Naive thymus-derived CD4-positive, alpha-beta T cell (primary cell): ENCODE data around the gene ADM2. TPM values are rescaled to one million over a fixed set of nuclear protein-coding genes. Genes with fewer than 3 reads are reported as not detected.

Source experiments
- ATAC-seq: fragments of 150-1000 bp; cut with Tn5 transposase; 2 replicates; pipeline ENCODE4 v1.10.0; 2021; ENCODE audit warnings: mild to moderate bottlenecking, moderate library complexity
- CTCF ChIA-PET: fragments of 350-600 bp; sonication (Branson Sonifier 250); formaldehyde crosslinking; loops from one replicate; lab custom pipeline; 2021; ENCODE audit warnings: antibody characterized with exemption; lab: Charles Lee
- POLR2A ChIA-PET: fragments of 350-600 bp; sonication (Branson Sonifier 250); formaldehyde crosslinking; loops from one replicate; lab custom pipeline; 2021; ENCODE audit warnings: antibody characterized with exemption, inconsistent platforms; lab: Charles Lee
- DNase-seq, 9 donors: peaks; one replicate each; pipeline versions ENCODE4 v3.0.0 to v3.0.0-alpha.2; 2020 to 2022; ENCODE audit warnings: mixed read lengths in 1 of 9
- H3K27ac ChIP-seq: one replicate; pipeline ENCODE4 v1.7.0; 2013; ENCODE audit warnings: mild to moderate bottlenecking, low read depth, low read length, moderate library complexity
- H3K27me3 ChIP-seq, 2 donors: one replicate each; pipeline ENCODE4 v1.7.0; 2013; ENCODE audit warnings: low read length in 2 of 2, mild to moderate bottlenecking in 2 of 2, moderate library complexity in 2 of 2; ENCODE audit not compliant: control insufficient read depth in 2 of 2, insufficient read depth in 2 of 2
- H3K36me3 ChIP-seq, 3 experiments: 1 replicate in 2 of 3; 2 replicates in 1 of 3; pipeline ENCODE4 v1.7.0; 2013; ENCODE audit warnings: low read length in 3 of 3, mild to moderate bottlenecking in 3 of 3, moderate library complexity in 1 of 3; ENCODE audit not compliant: insufficient read depth in 3 of 3, control insufficient read depth in 2 of 3
- H3K4me1 ChIP-seq, 2 donors: one replicate each; pipeline ENCODE4 v1.7.0; 2013; ENCODE audit warnings: low read length in 2 of 2, mild to moderate bottlenecking in 2 of 2, moderate library complexity in 1 of 2; ENCODE audit not compliant: control insufficient read depth in 2 of 2, insufficient read depth in 2 of 2
- H3K4me3 ChIP-seq: 2 replicates; pipeline ENCODE4 v1.7.0; 2013; ENCODE audit warnings: mild to moderate bottlenecking, low read length
- H3K9me3 ChIP-seq, 3 experiments: 1 replicate in 2 of 3; 2 replicates in 1 of 3; pipeline ENCODE4 v1.7.0; 2013; ENCODE audit warnings: low read length in 3 of 3; ENCODE audit not compliant: control insufficient read depth in 2 of 3
- H3K27ac Mint-ChIP-seq, 9 donors: one replicate each; pipeline ENCODE4 v1.8.0; 2020 to 2022; ENCODE audit warnings: mixed read lengths in 9 of 9, mild to moderate bottlenecking in 8 of 9, moderate library complexity in 5 of 9, inconsistent platforms in 2 of 9
- H3K27me3 Mint-ChIP-seq, 5 donors: one replicate each; pipeline ENCODE4 v1.8.0; 2021 to 2022; ENCODE audit warnings: mixed read lengths in 5 of 5, mild to moderate bottlenecking in 1 of 5
- H3K36me3 Mint-ChIP-seq, 5 donors: one replicate each; pipeline ENCODE4 v1.8.0; 2020 to 2022; ENCODE audit warnings: mixed read lengths in 5 of 5, mild to moderate bottlenecking in 3 of 5, inconsistent platforms in 1 of 5
- H3K4me1 Mint-ChIP-seq, 7 donors: one replicate each; pipeline ENCODE4 v1.8.0; 2020 to 2022; ENCODE audit warnings: mixed read lengths in 7 of 7, mild to moderate bottlenecking in 3 of 7, inconsistent platforms in 1 of 7
- H3K4me3 Mint-ChIP-seq, 10 donors: one replicate each; pipeline ENCODE4 v1.8.0; 2020 to 2022; ENCODE audit warnings: mild to moderate bottlenecking in 10 of 10, mixed read lengths in 10 of 10, moderate library complexity in 6 of 10, inconsistent platforms in 2 of 10
- H3K9me3 Mint-ChIP-seq, 11 donors: one replicate each; pipeline ENCODE4 v1.8.0; 2020 to 2022; ENCODE audit warnings: mixed read lengths in 11 of 11, mild to moderate bottlenecking in 4 of 11, inconsistent platforms in 1 of 11, moderate library complexity in 1 of 11
- intact Hi-C, 2 donors: fragments of 100-400 bp; cut with micrococcal nuclease; formaldehyde crosslinking; loops; one replicate each; pipeline ENCODE4 v1.15.1; 2023
- polyA plus RNA-seq, 2 donors: library from polyadenylated mRNA; unstranded; fragments of 300-500 nt; fragmentation: Illumina TruSeq; gene quantifications; one replicate each; pipeline ENCODE4 v1.2.3, GENCODE V29; 2021
- total RNA-seq, 6 experiments: library from RNA in 5 of 6; stranded (reverse) in 5 of 6; gene quantifications; 1 replicate in 5 of 6; 2 replicates in 1 of 6; pipeline ENCODE4 v1.2.3 and lab custom pipeline; 2021 to 2026

Gene ADM2
- total and polyA plus RNA-seq, 7 experiments from 2014 or later: 0.24 to 4.5 (median 3.7) TPM

DNA sequence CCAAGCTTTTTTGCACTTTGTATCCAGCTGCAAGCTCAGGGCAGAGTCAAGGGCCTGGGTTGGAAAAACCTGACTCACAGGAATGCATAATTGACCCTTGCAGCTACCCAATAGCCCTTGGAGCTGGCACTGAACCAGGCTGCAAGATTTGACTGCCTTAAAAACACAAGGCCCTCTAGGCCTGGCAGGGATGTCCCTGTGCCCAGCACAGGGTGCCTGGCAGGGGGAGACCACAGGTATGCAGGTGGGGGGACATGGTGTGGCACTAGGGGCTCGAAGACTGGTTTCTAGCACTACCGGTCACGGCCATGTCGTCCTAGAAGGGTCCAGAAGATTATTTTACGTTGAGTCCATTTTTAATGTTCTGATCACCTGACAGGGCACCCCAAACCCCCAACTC, 36.7 kb upstream of the ADM2 start:
- Histone ChIP-seq H3K4me1 (peaks cover 9 to 20% of the 10 kb centered on the region in 2 donors), H3K36me3 (peaks cover 4 to 72% (median 16%) of the 10 kb centered on the region in 3 experiments), H3K9me3 (no peaks in the 10 kb centered on the region), H3K4me3 (no peak overlapping the region), H3K27me3 (no peaks in the 10 kb centered on the region), H3K27ac (peak overlapping the region; percentile 55)
- CTCF ChIA-PET: interaction anchor here (0.6 kb wide), 1 partner anchor 35 kb away, joined by 5 read pairs; no protein-coding TSS in a partner anchor
- intact Hi-C loops: loop anchor here in 1 of 2 donors (2.0 to 10.0 kb wide), 2 partner anchors 26 to 50 kb away; no protein-coding TSS in a partner anchor
- H3K36me3 Mint-ChIP-seq: peaks cover 0 to 8% (median 6%) of the 10 kb centered on the region in 5 donors
- DNase-seq: no peak
- peak overlapping the region in 1 of 10 donors; percentile 69 for H3K4me3 Mint-ChIP-seq
- H3K27ac Mint-ChIP-seq: peak overlapping the region in 8 of 9 donors; percentile 32 to 84 (median 68)
- no peaks in the 10 kb centered on the region for H3K27me3 Mint-ChIP-seq
- H3K4me1 Mint-ChIP-seq: peaks cover 0 to 25% (median 19%) of the 10 kb centered on the region in 7 donors
- no peaks in the 10 kb centered on the region for H3K9me3 Mint-ChIP-seq
- ATAC-seq: no peak
- POLR2A ChIA-PET: interaction anchor here (1.0 kb wide), 1 partner anchor 9 kb away, joined by 3 read pairs; no protein-coding TSS in a partner anchor

DNA sequence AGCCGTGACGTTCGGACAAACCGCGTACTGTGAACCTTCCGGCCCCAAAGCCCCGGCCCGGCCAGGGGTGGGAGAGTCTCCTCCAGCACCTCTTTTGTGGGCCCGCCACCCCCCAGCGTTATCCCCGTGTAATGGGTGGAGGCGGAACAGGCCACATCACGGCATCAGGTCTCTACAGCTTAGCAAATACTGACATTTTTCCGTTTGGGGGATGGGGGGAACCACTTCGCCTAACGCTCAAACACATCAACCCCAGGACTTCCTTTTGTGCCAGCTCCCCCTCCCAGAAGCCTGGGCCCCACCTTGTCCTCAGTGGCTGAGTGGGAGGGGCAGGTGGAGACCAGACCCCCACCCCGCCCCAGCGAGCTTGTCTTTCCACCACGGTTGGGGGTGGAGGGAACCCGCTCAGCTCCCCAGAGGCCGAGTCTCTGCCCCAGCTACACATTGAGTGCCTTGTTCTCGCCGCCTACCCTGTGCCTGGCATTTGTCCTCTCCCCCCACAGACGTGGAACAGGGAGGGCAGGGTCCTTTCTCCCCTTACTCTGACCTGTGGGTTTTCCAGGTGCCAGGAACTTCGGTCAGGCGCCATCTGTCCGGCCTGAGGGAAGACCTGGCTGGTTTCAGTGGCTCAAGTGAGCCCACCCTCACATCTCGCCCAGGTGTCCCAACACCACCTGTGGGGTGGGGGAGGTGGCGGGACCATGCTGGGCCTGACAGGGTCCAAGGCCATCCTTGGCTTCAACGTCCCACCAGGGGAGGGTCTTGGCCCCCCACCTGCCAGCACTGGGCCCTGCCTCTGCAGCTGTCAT, 36.1 kb upstream of the ADM2 start:
- DNase-seq (peak in 6 of 9 donors; percentile 28 to 42 (median 32)), ATAC-seq (peak; percentile 43)
- Mint-ChIP-seq H3K4me3 (peak overlapping the region in 7 of 10 donors; percentile 7 to 69 (median 14)), H3K36me3 (peaks cover 0 to 11% (median 6%) of the 10 kb centered on the region in 5 donors), H3K9me3 (peaks cover 0 to 2% (median 0%) of the 10 kb centered on the region in 11 donors), H3K4me1 (peaks cover 0 to 28% (median 19%) of the 10 kb centered on the region in 7 donors), H3K27ac (peak overlapping the region; percentile 20 to 88 (median 71)), H3K27me3 (no peaks in the 10 kb centered on the region)
- intact Hi-C loops: loop anchor here in 1 of 2 donors (2.0 to 10.0 kb wide), 2 partner anchors 26 to 50 kb away; no protein-coding TSS in a partner anchor
- ChIA-PET POLR2A (interaction anchor here (0.7 to 1.0 kb wide), 2 partner anchors 10 to 28 kb away, joined by 3 to 4 read pairs; no protein-coding TSS in a partner anchor), CTCF (interaction anchor here (0.6 kb wide), 1 partner anchor 34 kb away, joined by 5 read pairs; no protein-coding TSS in a partner anchor)
- Histone ChIP-seq H3K4me1 (peaks cover 9 to 20% of the 10 kb centered on the region in 2 donors), H3K9me3 (no peaks in the 10 kb centered on the region), H3K27me3 (no peaks in the 10 kb centered on the region), H3K27ac (peak overlapping the region; percentile 55), H3K36me3 (peaks cover 4 to 72% (median 10%) of the 10 kb centered on the region in 3 experiments), H3K4me3 (no peak overlapping the region)

DNA sequence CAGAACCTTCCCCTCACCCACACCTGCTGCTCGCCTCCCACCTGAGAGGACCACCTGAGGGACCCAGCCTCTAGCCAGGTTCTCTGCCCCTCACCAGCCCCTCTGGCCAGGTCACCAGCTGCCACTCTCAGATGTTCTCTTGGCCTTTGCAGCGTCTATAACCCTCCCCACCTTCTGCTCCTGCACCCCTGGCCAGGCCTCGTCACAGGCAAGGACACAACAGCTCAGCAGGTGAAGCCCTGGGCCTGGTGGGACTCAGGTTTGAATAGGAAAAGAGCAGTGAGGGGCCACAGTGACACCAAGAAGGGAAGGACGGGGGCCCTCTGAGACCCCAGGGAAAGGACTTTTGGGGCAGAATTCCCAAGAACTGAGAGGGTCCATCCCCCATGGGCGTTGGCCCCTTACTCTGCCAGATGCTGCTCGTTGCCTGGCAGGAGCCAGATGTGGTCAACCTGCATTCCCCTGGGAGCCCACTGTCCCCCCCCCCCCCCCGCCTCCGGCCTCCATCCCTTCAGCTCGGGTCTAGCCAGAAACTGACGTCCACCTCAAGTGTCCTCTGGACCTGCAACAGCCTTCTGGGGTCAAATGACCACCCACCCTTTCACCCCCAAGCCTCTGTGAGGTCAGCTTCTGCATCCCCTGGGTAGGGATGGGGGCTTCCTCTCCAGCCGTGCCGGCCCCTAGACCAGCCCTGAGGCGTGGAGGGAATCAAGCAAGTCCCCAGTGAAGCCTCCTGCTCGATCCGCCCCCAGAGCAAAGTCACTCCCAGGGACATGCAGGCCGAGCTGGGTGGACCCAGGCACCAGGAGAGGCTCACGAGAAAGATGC, 35.2 kb upstream of the ADM2 start:
- ATAC-seq: no peak
- intact Hi-C loops: loop anchor here in 1 of 2 donors (2.0 to 10.0 kb wide), 2 partner anchors 25 to 49 kb away; no protein-coding TSS in a partner anchor
- Histone ChIP-seq H3K9me3 (no peaks in the 10 kb centered on the region), H3K27ac (peak overlapping the region; percentile 55), H3K4me3 (no peak overlapping the region), H3K27me3 (no peaks in the 10 kb centered on the region), H3K4me1 (peaks cover 9 to 20% of the 10 kb centered on the region in 2 donors), H3K36me3 (peaks cover 4 to 69% (median 10%) of the 10 kb centered on the region in 3 experiments)
- ChIA-PET CTCF (interaction anchor here (0.6 kb wide), 1 partner anchor 60 kb away, joined by 3 read pairs; no protein-coding TSS in a partner anchor), POLR2A (interaction anchor here (0.7 kb wide), 2 partner anchors 27 to 52 kb away, joined by 3 to 4 read pairs; no protein-coding TSS in a partner anchor)
- Mint-ChIP-seq H3K27me3 (no peaks in the 10 kb centered on the region), H3K4me3 (peak overlapping the region in 2 of 10 donors; percentile 14 to 69), H3K27ac (peak overlapping the region in 7 of 9 donors; percentile 63 to 88 (median 73)), H3K9me3 (peaks cover 0 to 2% (median 0%) of the 10 kb centered on the region in 11 donors), H3K36me3 (peaks cover under 1 to 11% (median 6%) of the 10 kb centered on the region in 5 donors), H3K4me1 (peaks cover 2 to 32% (median 19%) of the 10 kb centered on the region in 7 donors)
- DNase-seq: peak in 1 of 9 donors; percentile 7

DNA sequence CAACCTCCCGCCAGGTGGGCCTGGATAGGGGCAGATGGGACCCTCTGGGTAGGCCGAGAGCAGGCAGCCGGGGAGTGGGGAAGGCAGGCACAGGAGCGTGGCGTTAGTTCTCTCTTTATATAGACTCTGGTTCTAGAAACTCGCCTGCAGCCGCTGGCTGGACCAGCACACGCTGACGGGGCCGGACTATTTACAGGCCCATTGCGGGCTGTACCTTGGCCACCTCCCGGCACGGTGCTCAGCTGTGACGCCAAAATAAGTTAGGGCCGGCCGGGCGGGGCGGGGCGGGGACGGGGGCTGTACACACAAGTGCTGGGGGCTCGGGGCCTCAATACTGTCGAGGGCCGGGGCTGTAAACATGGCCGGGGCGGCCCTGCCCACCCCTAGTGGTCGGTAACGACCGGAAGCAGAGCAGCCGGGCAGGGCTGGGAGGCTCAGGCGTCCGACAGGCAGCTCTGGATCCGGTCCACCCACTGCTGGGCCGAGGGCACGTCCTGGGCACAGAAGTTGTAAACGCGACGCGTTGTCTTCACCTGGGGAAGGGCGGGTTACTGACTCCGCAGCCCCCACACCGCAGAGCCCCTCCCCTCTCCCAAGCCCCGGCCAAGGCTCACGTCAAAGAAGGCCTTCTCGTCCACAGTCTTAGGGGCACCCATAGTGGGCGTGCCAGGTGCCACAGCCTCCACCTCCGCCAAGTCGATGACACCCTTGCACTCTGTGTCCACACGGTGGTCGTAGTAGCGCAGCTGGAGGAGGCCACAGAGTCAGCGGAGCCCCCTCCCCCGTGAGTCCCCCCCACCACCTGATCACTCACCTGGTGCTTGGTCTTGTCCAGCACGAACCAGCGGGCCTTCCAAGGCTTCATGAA, 34.4 kb upstream of the ADM2 start:
- peaks cover 0 to 2% (median 0%) of the 10 kb centered on the region in 11 donors for H3K9me3 Mint-ChIP-seq
- H3K27ac Mint-ChIP-seq: peak overlapping the region in 2 of 9 donors; percentile 8 to 14
- H3K4me1 Mint-ChIP-seq: peaks cover 2 to 32% (median 19%) of the 10 kb centered on the region in 7 donors
- Histone ChIP-seq H3K9me3 (no peaks in the 10 kb centered on the region), H3K4me3 (no peak overlapping the region), H3K36me3 (peaks cover 4 to 67% (median 6%) of the 10 kb centered on the region in 3 experiments), H3K4me1 (peaks cover 9 to 20% of the 10 kb centered on the region in 2 donors), H3K27me3 (no peaks in the 10 kb centered on the region), H3K27ac (no peak overlapping the region)
- ChIA-PET POLR2A (no interaction called here), CTCF (interaction anchor here (0.6 kb wide), 1 partner anchor 59 kb away, joined by 3 read pairs; no protein-coding TSS in a partner anchor)
- H3K4me3 Mint-ChIP-seq: no peak overlapping the region
- H3K36me3 Mint-ChIP-seq: peaks cover 6 to 15% (median 8%) of the 10 kb centered on the region in 5 donors
- intact Hi-C loops: loop anchor here in 1 of 2 donors (10.0 kb wide), 1 partner anchor 48 kb away; no protein-coding TSS in a partner anchor
- DNase-seq (peak in 1 of 9 donors; percentile 6), ATAC-seq (no peak)
- H3K27me3 Mint-ChIP-seq: no peaks in the 10 kb centered on the region

DNA sequence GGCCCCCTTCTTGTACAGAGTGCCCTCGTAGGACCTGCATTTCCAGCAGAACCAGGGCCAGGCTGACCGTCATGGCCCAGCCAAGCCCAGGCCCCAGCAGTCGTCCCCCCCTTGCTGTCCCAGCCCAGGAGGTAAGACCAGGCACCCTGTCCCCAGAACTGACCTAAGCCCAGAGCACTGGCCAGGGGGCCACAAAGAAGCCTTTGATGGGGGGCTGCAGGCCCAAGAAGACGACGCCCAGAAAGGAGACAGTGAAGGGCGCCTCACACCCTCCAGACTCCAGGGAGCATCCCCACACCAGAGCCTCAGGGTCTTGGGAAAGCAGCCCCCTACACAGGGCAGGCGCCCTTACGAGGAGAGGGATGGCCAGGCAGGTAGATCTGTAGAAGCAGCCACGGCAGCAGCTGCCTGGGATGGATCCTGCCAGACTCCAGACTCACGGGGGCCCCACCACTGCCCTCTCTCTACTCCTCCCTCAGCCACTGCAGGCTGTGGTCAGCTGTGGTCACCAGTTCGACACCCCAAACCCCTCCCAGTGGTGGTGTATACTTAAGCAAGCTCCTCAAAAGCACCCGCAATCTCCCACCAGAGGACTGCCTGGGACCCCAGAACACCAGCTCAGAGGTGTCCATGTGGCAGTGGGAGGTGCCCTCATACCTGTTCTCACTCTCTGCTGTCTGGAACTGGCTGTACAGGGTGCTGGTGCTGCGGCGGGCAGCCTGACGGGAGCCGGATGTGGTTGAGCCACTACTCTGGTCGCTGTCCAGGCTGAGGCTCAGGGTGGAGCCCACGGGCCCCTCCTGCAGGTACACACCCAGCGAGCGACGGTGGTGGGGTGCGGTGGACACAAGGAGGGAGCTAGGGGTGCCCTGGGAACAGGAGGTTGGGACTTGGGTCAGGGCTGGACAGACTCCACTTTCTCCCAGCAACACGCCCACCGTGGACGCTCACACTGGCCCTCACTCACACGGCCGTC, 33.5 kb upstream of the ADM2 start:
- Histone ChIP-seq H3K27me3 (no peaks in the 10 kb centered on the region), H3K9me3 (no peaks in the 10 kb centered on the region), H3K36me3 (peaks cover 4 to 72% (median 6%) of the 10 kb centered on the region in 3 experiments), H3K4me3 (no peak overlapping the region), H3K27ac (no peak overlapping the region), H3K4me1 (peaks cover 9 to 20% of the 10 kb centered on the region in 2 donors)
- peaks cover 6 to 18% (median 9%) of the 10 kb centered on the region in 5 donors for H3K36me3 Mint-ChIP-seq
- ATAC-seq: no peak
- H3K27me3 Mint-ChIP-seq: no peaks in the 10 kb centered on the region
- H3K9me3 Mint-ChIP-seq: peaks cover 0 to 2% (median 0%) of the 10 kb centered on the region in 11 donors
- CTCF ChIA-PET: no interaction called here
- intact Hi-C loops: loop anchor here in 1 of 2 donors (10.0 kb wide), 1 partner anchor 47 kb away; no protein-coding TSS in a partner anchor
- POLR2A ChIA-PET: no interaction called here
- peaks cover 2 to 32% (median 19%) of the 10 kb centered on the region in 7 donors for H3K4me1 Mint-ChIP-seq
- H3K4me3 Mint-ChIP-seq: no peak overlapping the region
- peak overlapping the region in 2 of 9 donors; percentile 8 to 49 for H3K27ac Mint-ChIP-seq
- DNase-seq: no peak
